ENCODE data around the gene DHRS4. TPM values are rescaled to one million over a fixed set of nuclear protein-coding genes. Genes with fewer than 3 reads are reported as not detected.
A peak's percentile ranks its signal among the peaks of the same experiment; 100 is the strongest.

The DHRS4 gene
- total and polyA plus RNA-seq, 9 of the 15 experiments (the other 6 are each of a cell fraction or from before 2014, with no cell fraction given), result 0.51 to 35.9 (median 10.1) TPM

DNA sequence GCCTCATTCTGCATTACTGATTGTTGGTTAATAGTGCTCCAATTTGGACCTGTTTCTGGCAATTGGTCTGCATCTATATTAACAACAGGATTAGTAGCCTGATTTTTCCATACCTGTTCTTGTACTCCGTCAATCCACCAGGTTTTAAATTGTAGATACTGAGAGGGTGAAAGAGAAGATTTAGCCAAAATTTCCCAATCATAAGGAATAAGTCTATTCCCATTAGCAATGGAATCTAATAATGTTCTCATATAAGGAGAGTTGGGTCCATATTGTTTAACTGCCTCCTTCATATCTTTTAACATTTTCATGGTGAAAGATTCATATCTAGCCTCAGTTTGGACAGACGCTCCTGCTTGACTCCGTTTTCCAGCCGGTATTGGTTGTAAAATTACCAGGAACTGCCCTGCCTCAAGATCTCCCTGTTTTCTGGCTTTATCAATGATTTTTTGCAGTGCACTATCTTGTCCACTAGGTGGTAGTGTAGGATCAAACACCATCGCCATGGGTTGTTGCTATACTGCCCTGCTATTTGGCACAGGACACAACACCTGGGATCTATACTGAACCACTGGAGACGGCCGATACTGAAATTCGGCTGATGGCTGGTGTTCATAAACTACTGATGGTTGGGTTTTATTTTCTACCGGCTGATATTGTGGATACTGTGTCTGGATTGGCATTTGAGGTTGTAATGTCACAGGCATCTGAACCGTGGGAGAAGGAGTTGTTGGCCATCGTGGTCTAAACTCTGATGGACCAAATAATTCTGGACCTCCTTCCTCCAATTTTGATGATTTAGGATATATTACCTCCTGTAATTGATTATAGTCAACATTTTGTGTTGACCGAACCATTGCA is 60.3 kb downstream of the DHRS4 start:
- ATAC-seq, result peak; percentile 83
- no TSS peak for BruUV-seq (replicated peaks)
- Histone ChIP-seq H3K9me3 (replicated peaks; ENCODE audit: control insufficient read depth, insufficient read depth, low read depth, low read length) (peaks cover 4% of the 10 kb centered on the region; the same call in 1 of the 2 replicates), H3K9ac (ENCODE audit: insufficient read depth in 1 of 2, low read depth in 2 of 2, low read length in 2 of 2) (no peak overlapping the region), H3K9me1 (ENCODE audit: control insufficient read depth, insufficient read depth, low read length) (no peaks in the 10 kb centered on the region), H3K36me3 (ENCODE audit: control insufficient read depth, insufficient read depth, low read length) (no peaks in the 10 kb centered on the region), H3K27ac (ENCODE audit: extremely low read depth, low read depth, low read length) (no peak overlapping the region), H3K27me3 (ENCODE audit: control insufficient read depth in 2 of 2, insufficient read depth in 2 of 2, low read length in 2 of 2) (no peaks in the 10 kb centered on the region), H2AFZ (ENCODE audit: low read depth, low read length) (no peak overlapping the region), H3K4me3 (no peak overlapping the region), H4K20me1 (replicated peaks; ENCODE audit: control insufficient read depth, insufficient read depth, low read length) (no peaks in the 10 kb centered on the region), H3K4me1 (replicated peaks in 1 of 2; ENCODE audit: control insufficient read depth in 2 of 2, insufficient read depth in 2 of 2, low read length in 2 of 2) (no peaks in the 10 kb centered on the region; a peak in 1 of 5 replicates), H3K4me2 (ENCODE audit: insufficient read depth, low read length) (no peak overlapping the region), H3K79me2 (ENCODE audit: control insufficient read depth, insufficient read depth, low read length) (no peaks in the 10 kb centered on the region)
- 27% methylated on average over 12 of the region's 12 CpGs for WGBS (ENCODE audit: insufficient coverage, low coverage, missing lambda C conversion rate)
- DNase-seq (ENCODE audit: extremely low read depth in 1 of 4, low spot score in 3 of 4), result peak; percentile 59 to 69 (median 60)
- ChIA-PET CTCF (ENCODE audit: low intra/inter-chr PET ratio) (interaction anchor here (0.7 to 2.0 kb wide), 8 partner anchors 44 to 423 kb away, joined by 3 to 6 read pairs (median 4); no protein-coding TSS in a partner anchor), POLR2A (no interaction called here)
- FAIRE-seq, result peak; percentile 92
- intact Hi-C loops (cut with micrococcal nuclease), result loop anchor here (10.0 kb wide), 1 partner anchor 81 kb away; the partner anchor contains the start of gene PCK2
- in situ Hi-C loops (cut with MboI), result loop anchor here (5.0 to 10.0 kb wide), 3 partner anchors 37 to 281 kb away; partner anchors contain the start of genes DHRS1 and NOP9
- no peak for TF ChIP-seq PURB (CRISPR knock-in tag; IDR thresholded peaks at IDR 0.05; ENCODE audit: low read depth)
- no peak for TF ChIP-seq HDAC6 (IDR thresholded peaks at IDR 0.05; ENCODE audit: low read depth, low read length)
- no peak for TF ChIP-seq CEBPG (CRISPR knock-in tag; IDR thresholded peaks at IDR 0.05)
- no peak for TF ChIP-seq CEBPG (tag; conservative IDR thresholded peaks at IDR 0.05 in 1 of 2, IDR thresholded peaks at IDR 0.05 in 1 of 2)
- no peak for TF ChIP-seq MYBL2 (IDR thresholded peaks at IDR 0.05; ENCODE audit: low read depth)
- no peak for TF ChIP-seq MYBL2 (CRISPR knock-in tag; IDR thresholded peaks at IDR 0.05; ENCODE audit: borderline replicate concordance)
- no peak for TF ChIP-seq SMARCB1 (IDR thresholded peaks at IDR 0.05; ENCODE audit: insufficient read length, low read depth)
- TF ChIP-seq REST (IDR thresholded peaks at IDR 0.05; ENCODE audit: borderline replicate concordance), result peak; percentile 67; the same call in 1 of the 2 replicates
- no peak for TF ChIP-seq REST (CRISPR knock-in tag; IDR thresholded peaks at IDR 0.05; ENCODE audit: low read depth)
- no peak for TF ChIP-seq SREBF1 (IDR thresholded peaks at IDR 0.05; ENCODE audit: borderline replicate concordance, low read depth, low read length)
- no peak for TF ChIP-seq ZNF79 (CRISPR knock-in tag; IDR thresholded peaks at IDR 0.05; ENCODE audit: low read depth)
- no peak for TF ChIP-seq TSC22D4 (tag; IDR thresholded peaks at IDR 0.05)
- no peak for TF ChIP-seq ZNF785 (CRISPR knock-in tag; IDR thresholded peaks at IDR 0.05)
